DMS153 (cell line): ENCODE results near the gene LMF2.
"Not testable (repeated sequence)": the region's sequence is repeated elsewhere in the genome, so short reads cannot be mapped to it uniquely, and the experiment has no call there.

Experiments
- DNase-seq: peaks from one replicate; lab custom pipeline; 2025; lab: John Stamatoyannopoulos, UW

The LMF2 gene, protein sequence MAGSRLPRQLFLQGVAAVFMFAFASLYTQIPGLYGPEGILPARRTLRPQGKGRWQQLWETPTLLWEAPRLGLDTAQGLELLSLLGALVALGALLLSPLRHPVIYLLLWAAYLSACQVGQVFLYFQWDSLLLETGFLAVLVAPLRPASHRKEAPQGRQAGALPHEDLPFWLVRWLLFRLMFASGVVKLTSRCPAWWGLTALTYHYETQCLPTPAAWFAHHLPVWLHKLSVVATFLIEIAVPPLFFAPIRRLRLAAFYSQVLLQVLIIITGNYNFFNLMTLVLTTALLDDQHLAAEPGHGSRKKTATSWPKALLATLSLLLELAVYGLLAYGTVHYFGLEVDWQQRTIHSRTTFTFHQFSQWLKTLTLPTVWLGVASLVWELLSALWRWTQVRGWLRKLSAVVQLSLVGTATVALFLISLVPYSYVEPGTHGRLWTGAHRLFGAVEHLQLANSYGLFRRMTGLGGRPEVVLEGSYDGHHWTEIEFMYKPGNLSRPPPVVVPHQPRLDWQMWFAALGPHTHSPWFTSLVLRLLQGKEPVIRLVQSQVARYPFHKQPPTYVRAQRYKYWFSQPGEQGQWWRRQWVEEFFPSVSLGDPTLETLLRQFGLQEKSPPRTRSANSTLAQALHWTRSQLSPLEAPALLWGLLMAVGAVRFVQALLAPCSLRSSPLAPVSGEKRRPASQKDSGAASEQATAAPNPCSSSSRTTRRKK

DNA sequence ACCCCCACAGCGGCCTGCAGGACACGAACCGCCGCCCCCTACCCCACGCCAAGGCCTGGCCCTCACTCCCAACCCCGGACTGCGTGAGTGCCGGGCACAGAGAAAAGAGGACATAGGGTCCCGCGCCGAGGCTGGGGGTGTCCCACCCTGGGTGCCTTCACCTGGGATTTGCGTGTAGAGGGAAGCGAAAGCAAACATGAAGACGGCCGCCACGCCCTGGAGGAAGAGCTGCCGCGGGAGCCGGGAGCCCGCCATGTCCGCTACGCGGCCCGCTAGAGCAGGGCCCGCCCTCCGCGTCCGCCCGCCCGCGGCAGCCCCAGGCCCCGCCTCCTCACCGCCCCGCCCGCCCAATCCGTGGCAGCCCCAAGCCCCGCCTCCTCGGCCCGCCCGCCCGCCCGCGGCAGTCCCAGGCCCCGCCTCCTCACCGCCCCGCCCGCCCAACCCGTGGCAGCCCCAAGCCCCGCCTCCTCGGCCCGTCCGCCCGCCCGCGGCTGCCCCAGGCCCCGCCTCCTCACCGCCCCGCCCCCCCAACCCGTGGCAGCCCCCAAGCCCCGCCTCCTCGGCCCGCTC is at the start of gene LMF2:
Gene LMF2, minus strand, starts transcription at position 282 of the 570 bp plus-strand sequence. Its CDS starts 27 bp downstream, at position 255.
- peak; percentile 43 for DNase-seq

DNA sequence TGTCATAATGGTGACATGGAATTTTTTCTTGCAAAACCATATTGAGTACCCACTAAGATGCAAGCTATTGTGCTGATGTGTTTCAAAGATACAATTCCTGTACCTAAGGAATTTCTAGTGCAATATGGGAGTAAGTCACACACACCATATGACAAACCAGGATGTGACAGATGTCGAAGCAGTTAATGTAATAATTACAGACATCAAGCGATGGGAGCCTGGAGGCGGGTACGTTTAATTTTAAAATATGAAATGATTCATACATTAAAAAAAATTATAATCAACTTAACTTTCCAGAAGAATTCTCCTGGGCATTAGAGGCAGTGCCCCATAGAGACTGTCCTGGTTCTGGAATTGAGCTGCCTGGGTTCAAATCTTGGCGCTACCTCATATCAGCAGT is 49.2 kb upstream of the LMF2 start:
- no peak for DNase-seq

DNA sequence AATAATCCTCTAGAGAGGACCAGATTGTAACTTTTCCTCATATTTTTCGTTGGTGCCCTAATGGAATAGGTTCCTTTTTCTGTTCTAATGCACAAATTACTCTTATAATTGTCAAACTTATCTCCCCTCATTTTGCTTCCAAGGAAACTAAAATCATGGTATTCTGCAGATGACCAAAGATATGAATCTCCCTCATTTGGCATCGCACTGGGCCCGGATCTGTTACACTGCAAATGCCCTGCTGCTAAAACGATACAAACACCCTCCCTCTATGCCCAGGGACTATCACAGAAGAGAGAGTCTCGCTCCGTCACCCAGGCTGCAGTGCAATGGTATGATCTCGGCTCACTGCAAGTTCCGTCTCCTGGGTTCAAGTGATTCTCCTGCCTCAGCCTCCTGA is 45.8 kb upstream of the LMF2 start:
- no peak for DNase-seq

DNA sequence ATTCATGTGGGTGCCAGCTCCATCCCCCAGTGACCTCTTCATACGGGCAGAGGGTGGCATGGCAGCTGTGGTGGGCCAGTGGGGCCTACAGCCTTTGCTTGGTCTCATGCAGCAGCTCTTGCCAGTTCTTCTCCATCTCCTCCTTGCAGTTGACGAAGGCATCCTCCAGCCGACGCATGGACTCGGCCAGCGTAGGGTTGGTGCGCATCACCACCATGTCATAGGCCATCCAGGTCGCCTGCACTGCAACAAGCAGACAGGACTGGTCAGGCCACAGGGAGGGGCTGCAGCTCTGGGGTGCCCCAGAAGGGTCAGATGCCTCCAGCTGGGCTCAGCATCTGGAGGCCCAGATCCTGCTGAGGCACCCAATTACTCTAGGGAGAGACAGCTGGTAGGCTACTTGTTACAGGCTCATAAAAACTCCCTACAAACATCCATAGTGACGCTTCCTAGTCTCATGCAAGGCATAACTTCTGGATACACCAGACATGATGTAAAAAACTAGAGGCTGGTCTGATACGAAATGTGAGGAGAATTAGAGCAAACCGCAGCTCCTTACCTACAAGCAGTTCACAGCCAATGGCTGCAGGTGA is 43.8 kb upstream of the LMF2 start:
- DNase-seq, result no peak

DNA sequence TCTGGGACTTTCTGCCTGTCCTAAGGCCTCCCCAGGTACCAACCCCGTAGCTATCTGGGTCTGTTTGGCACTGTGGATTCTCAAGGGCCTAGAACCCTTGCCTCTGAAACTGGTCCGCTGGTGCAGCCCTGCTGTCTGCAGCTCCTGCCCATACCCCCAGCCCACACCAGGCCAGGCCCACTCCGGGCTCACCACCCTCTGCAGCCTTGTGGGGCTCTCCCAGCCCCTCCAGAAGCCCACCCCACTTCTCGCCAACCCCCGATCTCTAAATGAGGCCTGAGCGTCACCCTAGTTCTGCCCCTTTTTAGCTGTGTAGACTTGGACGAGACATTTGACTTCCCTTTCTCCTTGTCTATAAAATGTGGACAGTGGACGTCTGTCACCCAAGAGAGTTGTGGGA is 42.9 kb upstream of the LMF2 start:
- no peak for DNase-seq

DNA sequence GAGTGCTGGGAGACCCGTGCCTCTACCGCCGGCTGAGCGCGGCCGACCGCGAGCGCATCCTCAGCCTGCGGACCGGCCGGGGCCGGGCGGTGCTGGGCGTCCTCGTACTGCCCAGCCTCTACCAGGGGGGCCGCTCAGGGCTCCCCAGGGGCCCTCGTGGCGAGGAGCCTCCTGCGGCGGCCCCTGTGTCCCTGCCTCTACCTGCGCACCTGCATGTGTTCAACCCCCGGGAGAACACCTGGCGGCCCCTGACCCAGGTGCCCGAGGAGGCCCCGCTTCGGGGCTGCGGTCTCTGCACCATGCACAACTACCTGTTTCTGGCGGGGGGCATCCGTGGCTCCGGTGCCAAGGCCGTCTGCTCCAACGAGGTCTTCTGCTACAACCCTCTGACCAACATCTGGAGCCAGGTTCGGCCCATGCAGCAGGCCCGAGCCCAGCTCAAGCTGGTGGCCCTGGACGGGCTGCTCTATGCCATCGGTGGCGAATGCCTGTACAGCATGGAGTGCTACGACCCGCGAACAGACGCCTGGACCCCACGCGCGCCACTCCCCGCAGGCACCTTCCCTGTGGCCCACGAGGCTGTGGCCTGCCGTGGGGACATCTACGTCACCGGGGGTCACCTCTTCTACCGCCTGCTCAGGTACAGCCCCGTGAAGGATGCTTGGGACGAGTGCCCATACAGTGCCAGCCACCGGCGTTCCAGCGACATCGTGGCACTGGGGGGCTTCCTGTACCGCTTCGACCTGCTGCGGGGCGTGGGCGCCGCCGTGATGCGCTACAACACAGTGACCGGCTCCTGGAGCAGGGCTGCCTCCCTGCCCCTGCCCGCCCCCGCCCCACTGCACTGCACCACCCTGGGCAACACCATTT is 41.7 kb upstream of the LMF2 start:
- DNase-seq, result no peak

- no peak for DNase-seq
These were observed 40.8 kb upstream of the LMF2 start for GRCh38 chr22:50548040-50548920.

DNA sequence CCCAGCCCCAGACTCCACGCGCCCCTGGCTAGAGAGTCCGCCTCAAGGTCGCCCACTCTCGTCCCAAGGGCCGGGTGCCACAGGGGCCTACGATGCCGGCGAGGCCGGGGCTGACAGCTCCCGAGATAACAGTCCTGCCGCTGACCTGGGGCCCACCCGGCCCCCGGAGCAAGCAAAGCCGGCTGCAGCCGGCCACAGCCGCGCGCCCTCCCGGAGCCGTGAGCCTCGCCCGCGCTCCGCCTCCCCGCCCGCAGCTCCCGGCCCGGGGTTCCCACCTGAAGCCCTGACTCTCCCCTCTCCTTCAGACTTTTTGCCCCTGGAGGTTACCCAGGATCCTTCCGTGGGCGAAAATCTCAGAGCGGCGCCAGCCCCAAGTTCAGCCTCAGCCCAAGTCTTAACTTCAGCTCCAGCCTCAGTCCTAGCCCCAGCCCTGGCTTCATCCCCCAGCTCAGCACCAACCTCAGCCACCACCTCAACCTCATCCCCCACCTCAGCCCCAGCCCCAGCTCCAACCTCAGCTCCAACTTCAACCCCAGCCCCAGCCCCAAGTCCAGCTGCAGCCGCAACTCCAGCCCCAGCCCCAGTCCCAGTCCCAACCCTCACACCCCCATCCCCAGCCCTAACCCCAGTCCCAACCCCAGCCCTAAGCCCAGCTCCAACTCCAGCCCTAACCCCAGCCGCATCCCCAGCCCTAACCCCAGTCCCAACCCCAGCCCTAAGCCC is 39.9 kb upstream of the LMF2 start:
- DNase-seq, result no peak

- DNase-seq, result no peak
These were observed 39.1 kb upstream of the LMF2 start for GRCh38 chr22:50546326-50547262.

- DNase-seq, result no peak
These were observed 38.2 kb upstream of the LMF2 start, which contains the start of gene KLHDC7B for GRCh38 chr22:50545522-50546325. TSS of gene KLHDC7B (plus strand) at chr22:50545899. CDS start at chr22:50546244, 345 bp downstream.

DNA sequence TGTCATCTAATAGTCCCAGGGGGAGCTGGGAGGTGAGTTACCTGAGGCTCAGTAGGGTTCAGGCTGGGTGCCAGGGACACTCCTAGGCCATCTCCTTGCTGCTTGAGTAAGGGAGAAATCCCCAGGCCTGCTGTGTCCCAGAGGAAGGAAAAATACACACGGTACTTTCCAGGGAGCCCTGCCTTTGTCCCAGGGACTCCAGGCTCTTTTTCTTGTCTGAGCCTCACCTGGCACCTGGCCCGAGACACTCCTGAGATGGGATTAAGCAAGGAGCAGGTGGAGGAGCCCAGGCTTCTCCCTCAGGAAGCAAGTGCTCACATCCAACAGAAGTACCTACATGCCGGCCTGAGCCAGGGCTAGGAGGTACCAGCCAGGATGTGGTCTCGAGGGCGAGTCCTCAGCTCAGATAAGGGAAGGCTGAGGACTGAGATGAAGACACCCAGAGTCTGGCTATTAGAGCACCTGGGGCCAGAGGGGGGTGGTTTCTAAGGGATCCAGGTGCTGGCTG is 37.3 kb upstream of the LMF2 start:
- DNase-seq, result no peak

GRCh38 chr22:50544078-50544745 is 36.7 kb upstream of the LMF2 start:
- peak; percentile 68 for DNase-seq

- DNase-seq, result no peak
These were observed 35.0 kb upstream of the LMF2 start for GRCh38 chr22:50542416-50542927.

- not testable (repeated sequence) for DNase-seq
These were observed 34.1 kb upstream of the LMF2 start for GRCh38 chr22:50541667-50542026.

- no peak for DNase-seq
These were observed 32.9 kb upstream of the LMF2 start for GRCh38 chr22:50540381-50540780.

- DNase-seq, result no peak
These were observed 30.3 kb upstream of the LMF2 start for GRCh38 chr22:50537765-50538164.

GRCh38 chr22:50536226-50536625 is 28.7 kb upstream of the LMF2 start:
- no peak for DNase-seq
